Aorta (tissue), 5 donors: Measurements from ENCODE around the gene ALOX5AP. TPM values are rescaled to one million over a fixed set of nuclear protein-coding genes. Genes with fewer than 3 reads are reported as not detected.

Source experiments
- ATAC-seq: fragments of 200-7000 bp; cut with Tn5 transposase; one replicate; pipeline ENCODE4 v1.9.1; 2022; ENCODE audit warnings: moderate library complexity; ENCODE audit not compliant: low FRiP score
- DNase-seq, 2 donors: peaks; one replicate each; pipeline ENCODE4 v3.0.0-alpha.2; 2020
- H3K27ac ChIP-seq, 2 donors: one replicate each; pipeline ENCODE4 v1.5.1; 2013; ENCODE audit warnings: low read length in 2 of 2, mild to moderate bottlenecking in 2 of 2, moderate library complexity in 2 of 2, control low read depth in 1 of 2, inconsistent platforms in 1 of 2, low read depth in 1 of 2
- H3K27me3 ChIP-seq, 2 donors: one replicate each; pipeline ENCODE4 v1.6.1; 2013; ENCODE audit warnings: control low read depth in 1 of 2, low read length in 1 of 2, mild to moderate bottlenecking in 1 of 2, moderate library complexity in 1 of 2; ENCODE audit not compliant: insufficient read depth in 2 of 2, control insufficient read depth in 1 of 2
- H3K36me3 ChIP-seq, 2 donors: one replicate each; pipeline ENCODE4 v1.6.1; 2013; ENCODE audit warnings: control low read depth in 1 of 2, low read length in 1 of 2, mild to moderate bottlenecking in 1 of 2; ENCODE audit not compliant: insufficient read depth in 2 of 2, control insufficient read depth in 1 of 2
- H3K4me1 ChIP-seq, 2 donors: one replicate each; pipeline ENCODE4 v1.6.1; 2013; ENCODE audit warnings: low read length in 2 of 2, control low read depth in 1 of 2, mild to moderate bottlenecking in 1 of 2, moderate library complexity in 1 of 2; ENCODE audit not compliant: insufficient read depth in 2 of 2, control insufficient read depth in 1 of 2
- H3K4me3 ChIP-seq, 2 donors: one replicate each; pipeline ENCODE4 v1.5.1; 2013; ENCODE audit warnings: low read length in 2 of 2, control low read depth in 1 of 2, mild to moderate bottlenecking in 1 of 2
- H3K9me3 ChIP-seq: one replicate; pipeline ENCODE4 v1.6.1; 2013; ENCODE audit warnings: mild to moderate bottlenecking, low read length; ENCODE audit not compliant: control insufficient read depth
- WGBS, 2 donors: extraction: QIAGEN DNeasy Blood & Tissue Kit; methylation state at CpG; one replicate each; pipeline ENCODE4 v1.1.7; 2013; 5-methylcytosine and 5-hydroxymethylcytosine counted together
- intact Hi-C, 2 donors: fragments of 100-400 bp; cut with DNase I; formaldehyde crosslinking; loops; one replicate each; pipeline versions ENCODE4 v1.14.2 to v1.15.0; 2022
- polyA plus RNA-seq, 2 donors: library from polyadenylated mRNA; stranded (reverse); fragments of 200-250 nt; gene quantifications; one replicate each; pipeline ENCODE4 v1.2.3, GENCODE V29; 2013
- total RNA-seq, 2 donors: library from RNA; stranded (reverse); fragmentation: NEBNext Ultra II Directional; extraction: Animal tissue kit (Norgen Biotek cat#: 25700); gene quantifications; one replicate each; pipeline ENCODE4 v1.2.1, GENCODE V29; 2021
- donor health status: healthy with polysubstance abuse.
- donor health status: Bipolar disorder and iron deficiency.
- donor health status: DM: no; HTN: no; CAD: no.
- donor health status: DM: no; HTN: no; CAD: no.
- donor health status: DM: yes; HTN: yes; CAD: no.

The ALOX5AP gene
- total and polyA plus RNA-seq, 4 donors = 7.1 to 37.7 (median 33.5) TPM

DNA sequence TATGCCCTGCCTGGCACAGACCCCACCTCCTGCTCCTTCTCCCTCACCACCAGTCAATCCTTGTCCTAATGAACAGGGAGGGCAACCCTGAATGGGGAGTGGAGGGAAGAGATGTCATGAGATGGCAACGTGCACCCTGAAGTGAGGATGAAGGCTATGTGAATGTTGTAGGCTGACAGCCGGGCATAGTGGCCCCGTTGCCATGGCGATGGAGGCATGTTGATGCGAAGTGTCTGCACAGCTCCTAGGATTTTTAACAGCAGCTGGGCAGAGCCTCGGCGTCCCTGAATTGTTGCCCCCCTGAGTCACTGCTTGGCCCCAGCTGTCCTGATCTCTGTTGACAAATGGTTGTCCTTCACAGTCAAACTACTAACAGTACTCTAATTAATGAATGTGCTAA, 4.8 kb upstream of the ALOX5AP start:
- intact Hi-C loops = no loop called here
- 50 to 63% methylated on average over 7 of the region's 7 CpGs for WGBS, 2 donors
- no peaks in the 10 kb centered on the region for H3K27me3 ChIP-seq

DNA sequence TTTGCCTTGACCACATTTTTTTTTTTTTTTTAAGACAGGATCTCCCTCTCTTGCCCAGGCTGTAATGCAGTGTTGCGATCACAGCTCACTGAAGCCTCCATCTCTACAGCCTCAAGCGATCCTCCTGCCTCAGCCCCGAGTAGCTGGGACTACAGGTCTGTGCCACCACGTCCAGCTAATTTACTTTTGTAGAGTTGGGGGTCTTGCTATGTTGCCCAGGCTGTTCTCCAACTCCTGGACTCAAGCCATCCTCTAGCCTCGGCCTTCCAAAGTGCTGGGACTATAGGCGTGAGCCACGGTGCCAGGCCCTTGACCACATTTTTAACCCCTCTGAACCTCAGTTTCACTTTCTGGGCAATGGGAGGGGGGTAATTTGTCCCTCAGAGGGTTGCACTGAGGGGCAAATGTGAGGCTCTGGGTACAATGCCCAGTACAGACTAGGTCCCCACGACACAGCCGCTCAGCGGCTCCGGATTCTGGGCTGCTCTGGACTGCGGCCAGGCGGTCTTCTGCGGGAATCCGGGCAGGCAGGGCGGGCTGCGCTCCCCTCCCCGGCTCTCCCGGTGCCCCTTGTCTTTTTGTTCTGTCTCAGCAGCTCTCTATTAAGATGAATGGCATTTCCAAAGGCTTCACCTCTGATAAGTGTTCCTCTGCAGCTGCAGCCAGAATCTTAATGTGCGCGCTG, 3.8 kb upstream of the ALOX5AP start:
- Histone ChIP-seq H3K4me3 (no peak overlapping the region), H3K27ac (no peak overlapping the region), H3K27me3 (no peaks in the 10 kb centered on the region), H3K4me1 (no peaks in the 10 kb centered on the region), H3K9me3 (no peaks in the 10 kb centered on the region), H3K36me3 (no peaks in the 10 kb centered on the region)
- DNase-seq = no peak
- 65 to 77% methylated on average over 21 of the region's 21 CpGs for WGBS, 2 donors
- intact Hi-C loops = no loop called here
- no peak for ATAC-seq

More for the DNA sequence above, 4.8 kb upstream of the ALOX5AP start:
- no peak for DNase-seq
- no peaks in the 10 kb centered on the region for H3K9me3 ChIP-seq
- no peaks in the 10 kb centered on the region for H3K36me3 ChIP-seq
- no peak overlapping the region for H3K27ac ChIP-seq
- peaks cover 0 to 3% of the 10 kb centered on the region in 2 donors for H3K4me1 ChIP-seq
- ATAC-seq = no peak
- H3K4me3 ChIP-seq = no peak overlapping the region

- Histone ChIP-seq H3K27ac (no peak overlapping the region), H3K9me3 (no peaks in the 10 kb centered on the region), H3K4me1 (no peaks in the 10 kb centered on the region), H3K4me3 (no peak overlapping the region), H3K36me3 (no peaks in the 10 kb centered on the region), H3K27me3 (no peaks in the 10 kb centered on the region)
- intact Hi-C loops = no loop called here
- DNase-seq (no peak), ATAC-seq (no peak)
- WGBS, 2 donors = 81 to 88% methylated on average over 21 of the region's 21 CpGs
Measured at GRCh38 chr13:30732046-30732390, 3.3 kb upstream of the ALOX5AP start.

- Histone ChIP-seq H3K9me3 (no peaks in the 10 kb centered on the region), H3K27me3 (no peaks in the 10 kb centered on the region), H3K4me1 (no peaks in the 10 kb centered on the region), H3K27ac (no peak overlapping the region), H3K36me3 (no peaks in the 10 kb centered on the region), H3K4me3 (no peak overlapping the region)
- intact Hi-C loops = no loop called here
- ATAC-seq (no peak), DNase-seq (no peak)
- WGBS, 2 donors = 52 to 81% methylated on average over 1 of the region's 1 CpG
Measured at GRCh38 chr13:30734439-30734838, 904 bp upstream of the ALOX5AP start.

GRCh38 chr13:30735872-30736175, 481 bp downstream of the ALOX5AP start:
- no peaks in the 10 kb centered on the region for H3K36me3 ChIP-seq
- H3K27me3 ChIP-seq = no peaks in the 10 kb centered on the region
- no peak overlapping the region for H3K27ac ChIP-seq
- intact Hi-C loops = no loop called here
- no peak for ATAC-seq
- no peaks in the 10 kb centered on the region for H3K4me1 ChIP-seq
- H3K9me3 ChIP-seq = no peaks in the 10 kb centered on the region
- WGBS, 2 donors = 89 to 97% methylated on average over 2 of the region's 2 CpGs
- DNase-seq = no peak
- H3K4me3 ChIP-seq = no peak overlapping the region

DNA sequence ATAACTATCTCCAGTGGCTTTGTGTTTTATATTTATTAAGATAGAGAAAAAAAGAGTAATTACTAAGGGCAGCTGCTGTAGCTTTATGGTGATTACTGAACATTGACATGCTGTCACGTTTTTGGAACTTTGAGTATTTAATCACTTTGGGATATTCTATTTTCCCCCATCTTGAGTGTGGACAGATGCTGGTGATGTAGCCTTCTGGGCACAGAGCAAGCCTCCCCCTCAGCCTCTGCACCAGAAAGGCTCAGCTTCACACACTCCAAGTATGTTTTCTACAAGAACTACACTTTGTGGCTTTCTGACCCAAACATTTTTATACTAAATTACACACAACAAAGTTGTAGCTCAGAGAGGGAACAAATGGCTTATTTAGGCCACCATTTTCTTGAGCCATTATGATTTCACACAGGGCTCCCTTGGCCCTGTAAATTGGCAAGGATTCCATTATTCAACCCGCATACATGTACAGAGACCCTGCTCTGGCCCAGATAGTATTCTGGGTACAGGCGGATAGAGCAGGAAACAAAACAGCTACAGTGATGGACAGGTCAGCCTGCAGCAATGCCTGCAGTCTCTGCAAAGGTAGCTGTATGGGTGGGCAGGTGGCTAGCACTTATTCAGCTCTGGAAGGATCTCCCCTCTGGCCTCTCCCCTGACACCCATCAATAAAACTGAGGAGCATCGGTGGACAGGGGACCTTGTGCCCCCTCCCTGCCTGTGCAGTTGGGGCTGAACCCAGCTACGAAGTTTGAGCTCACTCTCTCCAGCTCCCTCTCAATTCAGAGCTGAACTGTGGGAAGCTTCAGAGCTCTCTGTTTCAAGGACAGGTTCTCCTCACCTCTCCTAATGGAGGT, 1.3 kb downstream of the ALOX5AP start:
- Histone ChIP-seq H3K27ac (no peak overlapping the region), H3K36me3 (no peaks in the 10 kb centered on the region), H3K4me1 (no peaks in the 10 kb centered on the region), H3K4me3 (no peak overlapping the region), H3K9me3 (no peaks in the 10 kb centered on the region), H3K27me3 (no peaks in the 10 kb centered on the region)
- ATAC-seq (no peak), DNase-seq (no peak)
- 87% methylated on average over 5 of the region's 5 CpGs for WGBS, 2 donors
- intact Hi-C loops = no loop called here

DNA sequence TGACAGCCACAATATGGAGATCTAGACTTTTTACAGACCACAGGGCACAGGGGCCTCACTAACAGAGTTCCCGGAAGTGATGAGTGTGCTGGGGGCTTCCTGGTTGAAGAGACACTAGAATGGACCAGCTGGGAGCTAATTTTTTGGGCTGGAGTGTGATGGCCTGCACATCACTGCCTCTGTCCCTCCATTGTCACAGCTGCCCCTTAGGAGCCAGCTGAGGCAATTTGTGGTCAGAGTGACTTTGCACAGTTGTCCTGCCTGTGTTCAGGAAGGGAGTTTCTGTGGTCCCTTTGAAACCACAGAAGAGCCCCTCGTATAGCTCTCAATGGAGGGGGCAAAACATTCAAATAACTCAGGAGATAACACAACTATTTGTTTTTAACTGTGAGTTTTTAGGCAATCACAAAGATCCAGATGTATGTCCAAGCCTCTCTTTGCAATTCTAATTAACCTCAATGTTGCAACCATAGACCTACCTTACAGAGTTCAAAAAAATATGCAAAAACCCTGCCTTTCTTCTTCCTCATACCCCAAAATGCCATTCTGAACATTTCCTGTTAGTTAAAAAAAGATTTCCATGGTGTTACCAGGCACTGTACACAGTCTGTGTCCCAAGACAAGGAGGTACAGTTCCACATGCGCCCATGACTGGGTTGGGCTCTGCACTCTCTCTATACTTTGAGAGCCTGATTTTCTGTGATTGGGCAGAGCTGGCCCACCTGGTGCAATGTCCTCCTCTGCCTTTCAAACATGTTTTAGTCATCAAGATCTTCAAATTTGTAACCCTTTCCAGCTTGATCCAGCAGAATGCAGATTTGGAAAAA, 2.4 kb downstream of the ALOX5AP start:
- Histone ChIP-seq H3K4me1 (no peaks in the 10 kb centered on the region), H3K27ac (no peak overlapping the region), H3K36me3 (no peaks in the 10 kb centered on the region), H3K4me3 (no peak overlapping the region), H3K27me3 (no peaks in the 10 kb centered on the region), H3K9me3 (no peaks in the 10 kb centered on the region)
- intact Hi-C loops = no loop called here
- ATAC-seq (no peak), DNase-seq (peak in 1 of 2 donors; percentile 58)
- WGBS, 2 donors = 90% methylated on average over 3 of the region's 3 CpGs

GRCh38 chr13:30738526-30739236, 3.3 kb downstream of the ALOX5AP start:
- Histone ChIP-seq H3K36me3 (no peaks in the 10 kb centered on the region), H3K27me3 (no peaks in the 10 kb centered on the region), H3K9me3 (no peaks in the 10 kb centered on the region), H3K4me3 (no peak overlapping the region), H3K27ac (no peak overlapping the region), H3K4me1 (no peaks in the 10 kb centered on the region)
- no peak for DNase-seq
- ATAC-seq = no peak
- WGBS, 2 donors = 91 to 94% methylated on average over 9 of the region's 9 CpGs
- intact Hi-C loops = no loop called here
